ENCODE results near the gene MPZL2. TPM values are rescaled to one million over a fixed set of nuclear protein-coding genes. Genes with fewer than 3 reads are reported as not detected.

MPZL2 gene
- total RNA-seq, 1 experiment from 2014 or later, result 51.5 TPM

- intact Hi-C loops (cut with micrococcal nuclease), result no loop called here
- TF ChIP-seq EZH2 (IDR thresholded peaks at IDR 0.05; ENCODE audit: low read length, unreplicated experiment) (no peak), CTCF (conservative IDR thresholded peaks at IDR 0.05; ENCODE audit: low read depth, low read length) (no peak), EZH2phosphoT487 (IDR thresholded peaks at IDR 0.05; ENCODE audit: borderline replicate concordance, low read length) (no peak)
- Histone ChIP-seq H3K79me2 (ENCODE audit: low read length) (no peaks in the 10 kb centered on the region), H3K9me2 (replicated peaks; ENCODE audit: low read length) (no peaks in the 10 kb centered on the region), H3K9me3 (ENCODE audit: low read length) (no peaks in the 10 kb centered on the region), H4K20me1 (ENCODE audit: low read length) (no peaks in the 10 kb centered on the region), H3K27ac (ENCODE audit: low read length) (no peak overlapping the region), H3K27me3 (ENCODE audit: low read length) (peaks cover 23% of the 10 kb centered on the region), H3K4me2 (ENCODE audit: low read length) (no peak overlapping the region), H3K9ac (ENCODE audit: low read length) (no peak overlapping the region), H3K4me1 (ENCODE audit: insufficient read depth, low read length) (peaks cover 9% of the 10 kb centered on the region; the same call in 1 of the 2 replicates), H3K4me3 (ENCODE audit: low read length) (no peak overlapping the region), H2AFZ (ENCODE audit: low read length) (no peak overlapping the region), H3K36me3 (ENCODE audit: low read depth, low read length) (no peaks in the 10 kb centered on the region), H3F3A (ENCODE audit: low read length, unreplicated experiment) (no peaks in the 10 kb centered on the region)
- ATAC-seq (no peak), DNase-seq (no peak)
- ChIA-PET CTCF (no interaction called here), POLR2A (ENCODE audit: unreplicated experiment) (no interaction called here)
- no TSS peak for BruUV-seq (replicated peaks)
These were observed 53.1 kb downstream of the MPZL2 start for GRCh38 chr11:118211006-118211405.

- H3K4me1 ChIP-seq (ENCODE audit: insufficient read depth, low read length), result peaks cover 9% of the 10 kb centered on the region; the same call in 1 of the 2 replicates
- no peak overlapping the region for H3K27ac ChIP-seq (ENCODE audit: low read length)
- DNase-seq (no peak), ATAC-seq (no peak)
- H3F3A ChIP-seq (ENCODE audit: low read length, unreplicated experiment), result no peaks in the 10 kb centered on the region
- H3K4me3 ChIP-seq (ENCODE audit: low read length), result no peak overlapping the region
- intact Hi-C loops (cut with micrococcal nuclease), result no loop called here
- H3K79me2 ChIP-seq (ENCODE audit: low read length), result no peaks in the 10 kb centered on the region
- BruUV-seq (replicated peaks), result no TSS peak
- POLR2A ChIA-PET (ENCODE audit: unreplicated experiment), result no interaction called here
- no peak overlapping the region for H3K9ac ChIP-seq (ENCODE audit: low read length)
- CTCF ChIA-PET, result no interaction called here
- H3K4me2 ChIP-seq (ENCODE audit: low read length), result no peak overlapping the region
- no peaks in the 10 kb centered on the region for H4K20me1 ChIP-seq (ENCODE audit: low read length)
- no peaks in the 10 kb centered on the region for H3K36me3 ChIP-seq (ENCODE audit: low read depth, low read length)
- no peaks in the 10 kb centered on the region for H3K9me3 ChIP-seq (ENCODE audit: low read length)
- H3K9me2 ChIP-seq (replicated peaks; ENCODE audit: low read length), result no peaks in the 10 kb centered on the region
- no peak for TF ChIP-seq EZH2phosphoT487 (IDR thresholded peaks at IDR 0.05; ENCODE audit: borderline replicate concordance, low read length)
- TF ChIP-seq EZH2 (IDR thresholded peaks at IDR 0.05; ENCODE audit: low read length, unreplicated experiment), result no peak
- no peak for TF ChIP-seq CTCF (conservative IDR thresholded peaks at IDR 0.05; ENCODE audit: low read depth, low read length)
- no peak overlapping the region for H2AFZ ChIP-seq (ENCODE audit: low read length)
- peaks cover 29% of the 10 kb centered on the region for H3K27me3 ChIP-seq (ENCODE audit: low read length)
These were observed 53.8 kb downstream of the MPZL2 start for GRCh38 chr11:118210323-118210722.

- TF ChIP-seq CTCF (conservative IDR thresholded peaks at IDR 0.05; ENCODE audit: low read depth, low read length) (no peak), EZH2phosphoT487 (IDR thresholded peaks at IDR 0.05; ENCODE audit: borderline replicate concordance, low read length) (no peak), EZH2 (IDR thresholded peaks at IDR 0.05; ENCODE audit: low read length, unreplicated experiment) (no peak)
- H3K9ac ChIP-seq (ENCODE audit: low read length), result no peak overlapping the region
- peaks cover 29% of the 10 kb centered on the region for H3K27me3 ChIP-seq (ENCODE audit: low read length)
- no peak overlapping the region for H3K4me2 ChIP-seq (ENCODE audit: low read length)
- no peaks in the 10 kb centered on the region for H4K20me1 ChIP-seq (ENCODE audit: low read length)
- no peak overlapping the region for H2AFZ ChIP-seq (ENCODE audit: low read length)
- DNase-seq (no peak), ATAC-seq (no peak)
- H3K36me3 ChIP-seq (ENCODE audit: low read depth, low read length), result no peaks in the 10 kb centered on the region
- H3K27ac ChIP-seq (ENCODE audit: low read length), result no peak overlapping the region
- POLR2A ChIA-PET (ENCODE audit: unreplicated experiment), result no interaction called here
- no TSS peak for BruUV-seq (replicated peaks)
- H3K4me1 ChIP-seq (ENCODE audit: insufficient read depth, low read length), result peaks cover 8% of the 10 kb centered on the region; the same call in 1 of the 2 replicates
- H3F3A ChIP-seq (ENCODE audit: low read length, unreplicated experiment), result no peaks in the 10 kb centered on the region
- no peaks in the 10 kb centered on the region for H3K9me2 ChIP-seq (replicated peaks; ENCODE audit: low read length)
- CTCF ChIA-PET, result no interaction called here
- intact Hi-C loops (cut with micrococcal nuclease), result no loop called here
- no peaks in the 10 kb centered on the region for H3K9me3 ChIP-seq (ENCODE audit: low read length)
- no peak overlapping the region for H3K4me3 ChIP-seq (ENCODE audit: low read length)
- no peaks in the 10 kb centered on the region for H3K79me2 ChIP-seq (ENCODE audit: low read length)
These were observed 55.1 kb downstream of the MPZL2 start for GRCh38 chr11:118209033-118209432.
